ENCODE measurements around the gene ARHGEF19.
"Not testable (repeated sequence)": the region's sequence is repeated elsewhere in the genome, so short reads cannot be mapped to it uniquely, and the experiment has no call there.

ARHGEF19 gene

DNA sequence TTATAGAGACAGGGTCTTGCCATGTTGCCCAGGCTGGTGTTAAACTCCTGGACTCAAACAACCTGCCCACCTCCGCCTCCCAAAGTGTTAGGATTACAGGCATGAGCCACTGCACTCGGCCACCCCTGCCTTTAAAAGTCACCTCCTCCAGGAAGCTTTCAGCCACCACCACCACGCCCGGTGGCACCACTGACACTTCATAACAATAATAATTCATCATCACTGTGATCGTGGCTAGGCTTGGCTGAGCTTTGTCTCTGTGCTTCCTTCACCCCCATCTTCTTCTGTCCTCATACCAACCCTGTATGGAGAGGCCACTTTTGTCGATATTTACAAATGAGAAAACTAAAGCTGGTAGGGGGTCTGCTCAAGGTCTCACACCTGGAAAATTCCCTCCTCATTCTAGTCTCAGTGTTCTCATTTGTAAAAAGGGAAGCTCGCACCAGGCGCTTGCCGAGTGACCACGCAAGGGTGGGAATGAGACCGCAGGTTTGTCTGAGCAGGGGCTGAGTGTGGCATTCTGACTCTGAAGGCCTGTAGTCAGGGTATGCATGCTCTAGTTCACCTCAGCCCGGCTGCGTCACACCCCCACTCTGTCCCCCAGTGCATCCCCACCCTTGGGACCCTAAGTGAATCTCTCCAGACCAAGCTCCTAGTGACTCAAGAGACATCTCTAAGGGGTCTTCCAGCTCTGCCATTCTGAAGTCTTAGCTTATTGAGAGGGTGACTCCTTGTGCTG, 43.7 kb downstream of the ARHGEF19 start:
- no peak for TF ChIP-seq POLR2A (IDR thresholded peaks at IDR 0.05; ENCODE audit: low read depth, low read length)
- no peak for DNase-seq (ENCODE audit: insufficient read length, low spot score)
- no peak for FAIRE-seq

DNA sequence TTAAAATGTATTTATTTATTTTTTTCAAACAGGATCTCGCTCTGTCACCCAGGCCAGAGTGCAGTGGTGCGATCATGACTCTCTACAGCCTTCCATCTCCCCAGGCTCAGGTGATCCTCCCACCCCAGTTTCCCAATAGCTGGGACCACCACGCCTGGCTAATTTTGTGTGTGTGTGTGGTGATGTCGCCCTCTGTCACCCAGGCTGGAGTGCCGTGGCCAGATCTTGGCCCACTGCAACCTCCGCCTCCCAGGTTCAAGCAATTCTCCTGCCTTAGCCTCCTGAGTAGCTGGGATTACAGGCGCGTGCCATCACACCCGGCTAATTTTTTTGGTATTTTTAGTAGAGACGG, 44.3 kb downstream of the ARHGEF19 start:
- not testable (repeated sequence) for DNase-seq (ENCODE audit: insufficient read length, low spot score); FAIRE-seq

DNA sequence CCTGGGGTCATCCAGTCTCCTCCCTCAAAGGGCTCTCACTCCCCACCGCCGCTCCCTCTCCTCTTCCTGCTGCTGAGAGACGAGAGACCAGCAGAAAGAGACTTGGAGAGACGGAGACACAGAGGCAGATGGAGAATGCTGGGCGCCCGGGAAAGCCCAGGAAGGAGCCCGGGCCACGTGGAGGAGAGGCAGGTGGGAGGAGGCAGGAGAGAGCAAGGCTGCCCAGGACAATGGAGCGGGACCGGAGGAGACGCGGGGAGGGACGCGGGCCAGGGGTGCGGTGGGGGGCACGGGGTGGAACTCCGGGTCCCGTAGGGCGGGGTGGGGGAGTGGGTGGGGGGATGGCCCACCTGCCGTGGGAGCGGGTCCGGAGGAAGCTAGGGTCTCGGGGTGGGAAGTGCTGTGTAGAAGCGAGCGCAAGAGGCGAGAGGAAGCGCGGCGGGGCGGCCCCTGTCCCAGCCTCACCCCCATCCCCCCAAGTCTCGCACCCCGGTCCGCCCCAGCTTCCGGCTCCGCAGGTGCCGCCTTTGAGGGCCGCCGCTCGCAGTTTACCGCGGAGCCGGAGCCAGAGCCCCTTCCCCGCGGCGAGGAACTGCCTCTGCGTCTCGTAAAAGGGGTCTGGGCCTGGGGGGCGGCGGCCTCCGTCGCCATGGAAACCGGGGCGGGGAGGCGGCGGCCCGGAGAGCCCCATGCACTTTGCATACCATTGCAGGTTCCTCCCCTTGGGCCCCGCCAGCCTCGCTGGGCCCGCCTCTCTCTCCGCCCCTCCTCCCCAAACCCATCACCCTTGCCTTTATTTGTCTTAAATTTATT, 44.9 kb downstream of the ARHGEF19 start:
- FAIRE-seq = no peak
- no peak for TF ChIP-seq POLR2A (IDR thresholded peaks at IDR 0.05; ENCODE audit: low read depth, low read length)
- DNase-seq (ENCODE audit: insufficient read length, low spot score) = no peak

DNA sequence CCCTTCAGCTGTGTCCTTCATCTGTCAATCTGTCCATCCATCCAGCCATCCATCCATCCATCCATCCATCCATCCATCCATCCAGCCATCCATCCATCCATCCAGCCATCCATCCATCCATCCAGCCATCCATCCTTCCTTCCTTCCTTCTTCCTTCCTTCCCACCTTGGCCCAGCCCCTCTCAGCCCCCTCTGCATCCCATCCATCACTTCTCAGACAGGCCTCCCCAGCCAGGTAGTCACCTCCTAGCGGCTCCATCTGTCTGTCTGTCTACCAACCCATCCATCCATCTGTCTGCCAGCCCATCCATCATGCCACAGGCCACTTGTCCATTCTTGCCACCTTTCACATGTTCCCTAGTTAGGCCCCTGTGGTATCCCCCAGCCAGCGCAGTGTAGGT, 46.3 kb downstream of the ARHGEF19 start:
- no peak for FAIRE-seq
- DNase-seq (ENCODE audit: insufficient read length, low spot score) = no peak
- no peak for TF ChIP-seq POLR2A (IDR thresholded peaks at IDR 0.05; ENCODE audit: low read depth, low read length)

DNA sequence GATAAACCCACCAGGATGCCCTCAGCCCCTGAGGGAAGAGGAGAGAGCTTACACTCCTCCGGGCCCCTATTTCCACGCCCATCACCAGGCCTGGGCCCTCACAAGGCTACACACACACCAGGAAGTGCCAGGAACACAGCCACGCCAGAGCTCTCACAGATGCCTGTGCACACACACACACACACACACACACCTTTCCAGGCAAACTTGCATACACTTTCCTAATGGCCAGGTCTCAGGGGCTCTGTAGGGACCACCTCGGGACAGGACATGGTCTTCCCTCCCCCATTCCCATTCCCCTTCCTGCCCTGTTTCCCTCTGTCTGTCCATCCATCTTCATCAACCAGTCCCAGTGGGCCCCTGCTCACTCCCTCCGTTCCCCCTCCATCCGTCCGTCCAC, 46.9 kb downstream of the ARHGEF19 start:
- no peak for DNase-seq (ENCODE audit: insufficient read length, low spot score)
- no peak for FAIRE-seq

DNA sequence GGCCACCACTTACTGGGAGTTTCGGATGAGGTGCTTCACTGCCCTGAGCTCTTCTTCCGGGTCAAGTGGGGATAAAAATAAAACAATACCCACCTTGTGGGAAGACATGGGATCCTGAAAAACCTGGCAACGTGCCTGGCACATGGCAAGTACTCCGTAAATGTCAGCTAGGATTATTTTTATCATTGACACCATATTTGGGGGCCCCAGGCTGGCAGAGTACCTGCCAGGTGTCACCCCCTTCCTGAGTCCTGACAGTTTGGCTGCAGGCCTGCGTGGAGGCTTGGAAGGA, 47.4 kb downstream of the ARHGEF19 start:
- no peak for FAIRE-seq

More for the DNA sequence above, 46.9 kb downstream of the ARHGEF19 start:
- no peak for TF ChIP-seq POLR2A (IDR thresholded peaks at IDR 0.05; ENCODE audit: low read depth, low read length)

DNA sequence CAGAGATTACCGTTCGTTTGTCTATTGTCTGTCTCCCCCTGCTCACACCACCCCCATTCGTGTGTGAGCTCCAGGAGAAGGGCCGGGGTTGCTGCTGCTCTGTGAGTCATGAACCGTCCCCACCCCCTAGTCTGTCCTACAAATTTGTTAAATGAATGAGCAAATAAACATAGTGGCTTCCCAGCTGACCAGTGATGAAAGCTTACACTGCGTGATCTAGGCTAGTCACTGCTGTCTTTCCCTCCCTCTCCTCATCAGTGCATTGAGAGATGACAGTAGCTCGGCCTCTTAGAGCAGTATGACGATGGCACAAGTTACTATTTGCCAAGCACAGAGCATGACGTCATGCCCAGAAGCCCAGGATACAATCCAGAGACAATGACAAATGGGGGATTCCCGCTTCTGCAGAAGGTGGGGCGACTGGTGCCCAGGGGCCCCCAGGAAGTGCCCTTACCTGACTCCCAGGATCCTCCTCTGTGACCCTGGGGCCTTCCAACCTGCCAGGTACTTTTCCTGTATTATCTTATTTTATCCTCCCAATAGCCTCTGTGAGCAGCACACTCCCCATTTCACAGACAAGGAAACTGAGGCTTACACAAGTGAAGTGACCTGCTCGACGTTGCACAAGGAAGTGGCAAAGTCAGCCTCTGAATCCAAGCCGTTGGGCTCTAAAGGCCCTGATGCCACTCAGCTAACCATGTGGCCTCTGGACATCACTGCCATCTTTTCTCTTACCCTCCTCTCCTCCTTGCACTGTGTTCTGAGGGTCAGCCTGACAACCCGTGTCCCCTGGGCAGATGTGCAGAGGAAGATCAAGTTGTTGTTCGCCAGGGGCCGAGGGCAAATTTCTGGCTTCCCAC, 48.0 kb downstream of the ARHGEF19 start:
- FAIRE-seq = peak; percentile 94
- DNase-seq (ENCODE audit: insufficient read length, low spot score) = peak; percentile 74
- TF ChIP-seq POLR2A (IDR thresholded peaks at IDR 0.05; ENCODE audit: low read depth, low read length) = no peak

More for the DNA sequence above, 47.4 kb downstream of the ARHGEF19 start:
- DNase-seq (ENCODE audit: insufficient read length, low spot score) = no peak
- no peak for TF ChIP-seq POLR2A (IDR thresholded peaks at IDR 0.05; ENCODE audit: low read depth, low read length)

DNA sequence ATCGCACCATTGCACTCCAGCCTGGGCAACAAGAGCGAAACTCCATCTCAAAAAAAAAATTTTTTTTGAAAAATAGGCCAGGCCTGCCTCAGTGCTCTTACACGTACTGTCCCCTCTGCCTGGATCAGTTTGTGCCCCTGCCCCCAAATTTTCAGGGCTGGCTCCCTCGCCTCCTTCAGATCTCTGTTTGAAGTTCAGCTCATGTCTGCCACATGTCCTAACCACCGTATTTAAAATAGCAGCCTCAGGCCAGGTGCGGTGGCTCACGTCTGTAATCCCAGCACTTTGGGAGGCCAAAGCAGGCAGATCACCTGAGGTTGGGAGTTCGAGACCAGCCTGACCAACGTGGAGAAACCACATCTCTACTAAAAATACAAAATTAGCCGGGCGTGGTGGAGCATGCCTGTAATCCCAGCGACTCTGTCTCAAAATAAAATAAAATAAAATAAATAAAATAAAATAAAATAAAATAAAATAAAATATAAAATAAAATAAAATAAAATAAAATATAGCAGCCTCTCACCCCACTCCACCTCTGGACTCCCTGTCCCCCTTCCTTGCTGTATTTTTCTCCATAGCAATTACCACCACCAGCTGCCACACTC, 48.7 kb downstream of the ARHGEF19 start:
- not testable (repeated sequence) for FAIRE-seq; DNase-seq (ENCODE audit: insufficient read length, low spot score)

DNA sequence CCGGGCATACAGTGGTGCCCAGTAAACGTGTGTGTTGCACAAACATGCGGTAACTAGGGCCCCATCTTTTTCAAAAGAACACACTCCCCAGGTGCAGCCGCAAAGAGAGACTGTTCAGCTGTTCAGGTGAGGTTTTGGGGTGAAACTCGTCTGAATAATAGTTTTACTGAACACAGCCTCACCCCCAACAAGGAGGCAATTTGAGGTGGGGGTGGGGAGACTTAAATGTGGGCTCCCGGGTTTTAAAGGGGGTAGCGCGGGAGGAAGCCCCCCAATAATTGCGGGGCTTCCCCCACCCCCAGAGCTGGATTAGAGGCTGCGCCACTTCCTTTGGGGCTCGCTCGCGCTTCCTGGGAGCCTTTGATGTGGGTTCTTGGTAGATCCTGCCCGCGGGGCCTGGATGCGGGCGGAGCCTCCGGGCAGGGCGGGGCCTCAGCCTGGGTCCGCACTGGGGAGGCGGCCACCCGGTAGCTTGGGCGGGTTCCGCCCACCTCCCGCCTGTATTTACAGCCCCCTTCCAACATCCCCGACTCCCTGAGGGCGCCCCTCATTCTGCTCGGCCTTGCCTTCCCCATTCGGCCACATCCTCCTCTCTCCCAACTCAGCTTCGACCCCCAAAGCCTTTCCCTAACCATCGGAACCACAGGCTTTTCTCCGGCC, 50.2 kb downstream of the ARHGEF19 start:
- no peak for TF ChIP-seq POLR2A (IDR thresholded peaks at IDR 0.05; ENCODE audit: low read depth, low read length)
- no peak for FAIRE-seq
- DNase-seq (ENCODE audit: insufficient read length, low spot score) = no peak

DNA sequence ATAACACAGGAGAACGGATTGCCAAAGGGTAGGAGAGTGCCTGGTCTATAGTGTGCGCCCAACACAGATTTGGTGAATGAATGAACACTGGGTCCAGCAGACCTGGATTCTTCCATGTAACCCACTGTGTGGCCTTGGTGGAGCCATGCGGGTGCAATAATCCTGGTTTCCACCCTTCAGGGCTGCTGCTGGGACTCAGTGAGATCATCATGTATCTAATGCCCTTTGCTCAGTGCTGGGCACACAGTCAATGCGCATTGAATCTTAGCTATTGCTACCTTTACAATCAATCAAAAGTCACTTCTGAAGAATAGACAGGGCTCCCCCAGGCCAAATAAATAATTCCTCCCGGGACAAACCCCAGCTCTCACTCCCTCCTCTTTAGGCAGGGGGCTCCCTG, 50.7 kb downstream of the ARHGEF19 start:
- DNase-seq (ENCODE audit: insufficient read length, low spot score) (no peak), FAIRE-seq (no peak)
- no peak for TF ChIP-seq POLR2A (IDR thresholded peaks at IDR 0.05; ENCODE audit: low read depth, low read length)

DNA sequence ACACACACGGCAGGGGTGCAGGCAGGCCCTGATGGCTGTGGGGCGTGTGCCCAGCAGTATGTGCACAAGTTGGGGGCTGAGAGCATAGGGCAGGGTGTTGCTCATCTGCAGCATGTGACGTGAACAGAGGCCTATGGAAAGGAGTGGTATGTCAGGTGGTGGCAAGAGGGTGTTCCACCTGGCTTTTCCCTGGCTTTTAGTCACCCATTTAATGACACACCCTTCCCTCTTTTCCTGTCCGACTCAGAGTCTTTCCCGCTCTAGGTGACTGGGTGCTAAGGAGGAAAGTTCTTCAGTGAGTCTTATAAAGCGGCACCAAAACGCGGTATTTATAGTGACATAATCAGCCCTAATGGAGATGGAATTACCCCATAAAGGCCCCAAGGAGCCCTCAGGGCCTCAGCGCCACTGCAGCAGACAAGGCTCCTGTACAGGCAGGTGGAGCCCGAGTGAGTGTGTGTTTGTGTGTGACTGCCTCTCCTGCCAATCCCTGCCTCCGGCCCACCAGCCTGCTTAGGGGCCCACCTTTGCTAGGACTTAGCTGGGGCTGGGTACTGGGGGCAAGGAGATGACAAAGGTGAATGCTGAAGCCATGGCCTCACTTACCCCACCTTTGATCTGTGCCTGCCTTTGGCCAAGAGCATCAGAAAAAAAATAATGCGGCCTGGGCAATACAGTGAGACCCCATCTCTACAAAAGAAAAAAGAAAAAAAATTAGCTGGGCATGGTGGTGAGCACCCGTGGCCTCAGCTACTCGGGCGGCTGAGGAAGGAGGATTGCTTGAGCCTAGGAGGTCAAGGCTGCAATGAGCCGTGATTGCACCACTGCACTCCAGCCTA, 53.2 kb downstream of the ARHGEF19 start:
- DNase-seq (ENCODE audit: insufficient read length, low spot score) (peak; percentile 52), FAIRE-seq (peak; percentile 30)
- no peak for TF ChIP-seq POLR2A (IDR thresholded peaks at IDR 0.05; ENCODE audit: low read depth, low read length)

DNA sequence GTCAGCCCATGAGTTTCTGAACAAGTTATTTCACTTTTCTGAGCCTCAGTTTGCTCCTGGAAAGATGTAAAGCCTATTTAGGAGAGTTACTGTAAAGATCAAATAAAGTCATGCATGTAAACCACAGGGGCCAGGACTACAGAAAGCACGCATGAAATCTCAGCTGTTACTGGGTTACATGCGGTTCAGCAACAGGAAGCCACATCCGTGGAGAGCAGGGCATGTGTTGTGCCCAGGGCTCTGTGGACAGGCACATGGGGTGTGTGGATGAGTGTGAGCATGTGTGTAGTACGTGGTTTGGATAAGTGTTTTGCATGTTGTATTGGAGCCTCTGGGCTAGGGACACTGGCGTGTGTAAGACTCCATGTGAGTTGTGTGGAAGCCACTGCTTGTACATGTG, 54.4 kb downstream of the ARHGEF19 start:
- no peak for TF ChIP-seq POLR2A (IDR thresholded peaks at IDR 0.05; ENCODE audit: low read depth, low read length)
- DNase-seq (ENCODE audit: insufficient read length, low spot score) (no peak), FAIRE-seq (no peak)

All from H54 (cell line).